K562 (cell line): ENCODE measurements around the gene DNAL4. TPM values are rescaled to one million over a fixed set of nuclear protein-coding genes. Genes with fewer than 3 reads are reported as not detected.

Source experiments
- BRD4 ChIP-seq: fragments of 200-600 bp; sonication (generic); IDR thresholded peaks from 2 replicates; pipeline ENCODE4 v1.6.1; 2017; ENCODE audit warnings: inconsistent platforms
- GABPB1 ChIP-seq: sonication (generic); formaldehyde crosslinking; IDR thresholded peaks from 2 replicates; pipeline ENCODE4 v1.8.0; 2022; ENCODE audit warnings: mild to moderate bottlenecking, missing genetic modification reagents
- GTF2B ChIP-seq: IDR thresholded peaks from 2 replicates; pipeline ENCODE4 v1.6.1; 2011; ENCODE audit not compliant: insufficient read length; ENCODE audit errors: extremely low read depth
- HEY1 ChIP-seq: fragments of 250-450 bp; sonication (Bioruptor Pico); IDR thresholded peaks from 2 replicates; pipeline ENCODE4 v1.5.0; 2020; ENCODE audit warnings: mild to moderate bottlenecking, moderate library complexity, borderline replicate concordance
- HINFP ChIP-seq: fragments of 450-650 bp; conservative IDR thresholded peaks from 2 replicates; pipeline ENCODE4 v1.6.1; 2016; ENCODE audit warnings: missing genetic modification characterization, low read depth, mild to moderate bottlenecking, control low read depth, missing compliant biosample characterization
- LCOR ChIP-seq: sonication (generic); formaldehyde crosslinking; IDR thresholded peaks from 2 replicates; pipeline ENCODE4 v1.8.0; 2022; ENCODE audit warnings: mild to moderate bottlenecking, missing genetic modification reagents
- NR2C1 ChIP-seq, 2 experiments: fragments of 450-650 bp; IDR thresholded peaks; 2 replicates each; pipeline ENCODE4 v1.6.1; 2017; ENCODE audit warnings: mild to moderate bottlenecking in 2 of 2, antibody characterized with exemption in 1 of 2, inconsistent platforms in 1 of 2, missing compliant biosample characterization in 1 of 2, missing genetic modification characterization in 1 of 2
- NR2C2 ChIP-seq, 2 experiments: fragments of 200-800 bp in 1 of 2; sonication (Bioruptor generic) in 1 of 2; sonication (generic) in 1 of 2; formaldehyde crosslinking in 1 of 2; IDR thresholded peaks; 2 replicates each; pipeline versions ENCODE4 v1.6.1 to v1.8.0; 2016 to 2022; ENCODE audit warnings: mild to moderate bottlenecking in 1 of 2, missing compliant biosample characterization in 1 of 2, missing genetic modification characterization in 1 of 2, missing genetic modification reagents in 1 of 2
- PRDM10 ChIP-seq: fragments of 450-650 bp; IDR thresholded peaks from 2 replicates; pipeline ENCODE4 v1.6.1; 2018; ENCODE audit not compliant: partially characterized antibody
- RBM25 ChIP-seq: fragments of 200-400 bp; formaldehyde crosslinking; IDR thresholded peaks from 2 replicates; pipeline ENCODE4 v1.6.1; 2018; ENCODE audit warnings: low read length, low read depth, moderate library complexity; ENCODE audit not compliant: severe bottlenecking
- RBM34 ChIP-seq: fragments of 200-400 bp; formaldehyde crosslinking; IDR thresholded peaks from 2 replicates; pipeline ENCODE4 v1.6.1; 2018; ENCODE audit warnings: low read length, borderline replicate concordance; ENCODE audit not compliant: insufficient read depth
- SMAD1 ChIP-seq: fragments of 150-350 bp; IDR thresholded peaks from 2 replicates; pipeline ENCODE4 v1.6.1; 2014; ENCODE audit warnings: low read length, low read depth; ENCODE audit not compliant: partially characterized antibody
- SNRNP70 ChIP-seq: fragments of 200-400 bp; formaldehyde crosslinking; optimal IDR thresholded peaks from 2 replicates; pipeline ENCODE3; 2017; ENCODE audit warnings: low read depth, low read length
- SRSF1 ChIP-seq: fragments of 200-400 bp; formaldehyde crosslinking; IDR thresholded peaks from 2 replicates; pipeline ENCODE4 v1.6.1; 2017; ENCODE audit warnings: mild to moderate bottlenecking, low read depth, low read length, moderate library complexity
- ZBTB17 ChIP-seq: fragments of 450-650 bp; formaldehyde crosslinking; IDR thresholded peaks from 2 replicates; pipeline ENCODE4 v1.4.0; 2020; ENCODE audit warnings: mild to moderate bottlenecking
- ZC3H11A ChIP-seq: IDR thresholded peaks from 2 replicates; pipeline ENCODE4 v1.6.1; 2012; ENCODE audit warnings: low read depth, low read length, improper control_type of control experiment
- ZNF143 ChIP-seq: sonication (generic); formaldehyde crosslinking; IDR thresholded peaks from 2 replicates; pipeline ENCODE4 v1.9.0; 2022; ENCODE audit warnings: mild to moderate bottlenecking, missing genetic modification reagents
- ZNF175 ChIP-seq: fragments of 200-800 bp; sonication (Bioruptor generic); IDR thresholded peaks from 2 replicates; pipeline ENCODE4 v1.6.1; 2016; ENCODE audit warnings: low read depth, mild to moderate bottlenecking, missing genetic modification characterization, missing compliant biosample characterization
- ZNF316 ChIP-seq: fragments of 450-650 bp; IDR thresholded peaks from 2 replicates; pipeline ENCODE4 v1.6.1; 2016
- ZNF655 ChIP-seq: fragments of 250-450 bp; sonication (Bioruptor Pico); IDR thresholded peaks from 2 replicates; pipeline ENCODE4 v1.5.0; 2021
- ZNF77 ChIP-seq: fragments of 250-450 bp; sonication (Bioruptor Pico); IDR thresholded peaks from 2 replicates; pipeline ENCODE4 v1.5.0; 2020
- polyA plus RNA-seq, 8 experiments: library from polyadenylated mRNA; depleted of rRNA in 4 of 8; stranded (reverse) in 5 of 8; unstranded in 3 of 8; fragments of >200 nt; fragmentation: Nextera tagmentation in 2 of 8; fragmentation: Illumina TruSeq in 1 of 8; extraction: Ambion mirVana in 2 of 8; extraction: Trizol in 1 of 8; gene quantifications; 2 replicates each; pipeline versions ENCODE4 v1.2.1 to v1.2.3, GENCODE V29; 2011 to 2014; ENCODE audit warnings: inconsistent platforms in 1 of 8, missing spikeins in 1 of 8
- total RNA-seq, 7 experiments: library from RNA; depleted of rRNA in 6 of 7; stranded (reverse); fragments of >200 nt in 6 of 7; fragmentation: Illumina TruSeq in 2 of 7; extraction: Trizol in 2 of 7; gene quantifications; 2 replicates each; pipeline versions ENCODE4 v1.2.1 to v1.2.3, GENCODE V29; 2011 to 2021; ENCODE audit warnings: low replicate concordance in 1 of 7

DNAL4 gene
- total and polyA plus RNA-seq, 9 of the 15 experiments (the other 6 are each of a cell fraction or from before 2014, with no cell fraction given): 0.20 to 9.4 (median 5.2) TPM

- no peak for TF ChIP-seq HEY1
- TF ChIP-seq ZNF77 (CRISPR knock-in tag): no peak
- TF ChIP-seq NR2C1 (IDR thresholded peaks at IDR 0.05): no peak
- TF ChIP-seq NR2C1 (tag; IDR thresholded peaks at IDR 0.05): no peak
- no peak for TF ChIP-seq ZC3H11A
- TF ChIP-seq HINFP (tag): peak; percentile 97
- TF ChIP-seq RBM25: no peak
- TF ChIP-seq GTF2B: no peak
- no peak for TF ChIP-seq ZNF143 (CRISPR knock-in tag)
- no peak for TF ChIP-seq PRDM10
- TF ChIP-seq ZNF316: no peak
- TF ChIP-seq NR2C2 (CRISPR knock-in tag; IDR thresholded peaks at IDR 0.05): 0 out of 2 replicates have a peak, but pooled peaks have one; percentile 19
- TF ChIP-seq NR2C2 (tag; IDR thresholded peaks at IDR 0.05): peak; percentile 87
- no peak for TF ChIP-seq GABPB1 (CRISPR knock-in tag)
- no peak for TF ChIP-seq ZNF655
- TF ChIP-seq ZBTB17 (CRISPR knock-in tag): 0 out of 2 replicates have a peak, but pooled peaks have one; percentile 28
- TF ChIP-seq LCOR (CRISPR knock-in tag): no peak
- no peak for TF ChIP-seq RBM34
- TF ChIP-seq SNRNP70: no peak
- TF ChIP-seq SRSF1: no peak
- no peak for TF ChIP-seq BRD4
- TF ChIP-seq SMAD1: no peak
- no peak for TF ChIP-seq ZNF175 (CRISPR knock-in tag)
Measured at GRCh38 chr22:38755155-38755910, 38.6 kb downstream of the DNAL4 start (continued).
